PFSK-1 (cell line): ENCODE data around the gene LMO7.

Experiments used
- POLR2AphosphoS5 ChIP-seq: IDR thresholded peaks from 2 replicates; pipeline ENCODE4 v1.6.1; 2012; ENCODE audit warnings: low read depth, mild to moderate bottlenecking, control low read depth, low read length, moderate library complexity
- REST ChIP-seq, 2 experiments: IDR thresholded peaks; 2 replicates each; pipeline versions ENCODE4 v1.6.1 to v1.8.0; 2011 to 2012; ENCODE audit warnings: low read depth in 2 of 2, low read length in 2 of 2, control low read depth in 1 of 2, inconsistent platforms in 1 of 2, mild to moderate bottlenecking in 1 of 2, moderate library complexity in 1 of 2; ENCODE audit not compliant: insufficient read depth in 1 of 2
- SIN3A ChIP-seq: IDR thresholded peaks from 2 replicates; pipeline ENCODE4 v1.6.1; 2012; ENCODE audit warnings: mild to moderate bottlenecking, low read length, moderate library complexity, borderline replicate concordance; ENCODE audit not compliant: insufficient read depth

- TF ChIP-seq REST (IDR thresholded peaks at IDR 0.05; ENCODE audit: insufficient read depth in 1 of 2, low read depth in 2 of 2, low read length in 2 of 2) = no peak
- TF ChIP-seq POLR2AphosphoS5 = no peak
- no peak for TF ChIP-seq SIN3A
Observed at GRCh38 chr13:75645141-75645540, 9.0 kb downstream of the LMO7 start.
